Astrocyte (in vitro differentiated cells and primary cell): ENCODE data around the gene SGK1. TPM values are rescaled to one million over a fixed set of nuclear protein-coding genes. Genes with fewer than 3 reads are reported as not detected.

Source experiments
- DNase-seq: peaks from one replicate; pipeline ENCODE4 v3.0.0-alpha.2; 2010; ENCODE audit warnings: low read depth
- FAIRE-seq: peaks from 2 replicates; lab custom pipeline; 2011; peaks lifted over from hg19 to GRCh38; lab: Jason Lieb, UNC
- H2AFZ ChIP-seq: 2 replicates; pipeline ENCODE4 v1.6.0; 2012; ENCODE audit warnings: low read depth, low read length, inconsistent platforms
- H3K27ac ChIP-seq: 2 replicates; pipeline ENCODE4 v1.5.1; 2011; ENCODE audit warnings: low read depth, low read length, inconsistent platforms
- H3K27me3 ChIP-seq: 2 replicates; pipeline ENCODE4 v1.6.0; 2011; ENCODE audit warnings: low read length, inconsistent platforms; ENCODE audit not compliant: insufficient read depth
- H3K36me3 ChIP-seq: 2 replicates; pipeline ENCODE4 v1.5.1; 2011; ENCODE audit warnings: low read length, inconsistent platforms; ENCODE audit not compliant: insufficient read depth
- H3K4me1 ChIP-seq: 2 replicates; pipeline ENCODE4 v1.5.1; 2011; ENCODE audit warnings: low read length, inconsistent platforms; ENCODE audit not compliant: insufficient read depth
- H3K4me2 ChIP-seq: 2 replicates; pipeline ENCODE4 v1.6.0; 2012; ENCODE audit warnings: low read length, inconsistent platforms
- H3K4me3 ChIP-seq: 2 replicates; pipeline ENCODE4 v1.5.1; 2011; ENCODE audit warnings: low read depth, mild to moderate bottlenecking, low read length, inconsistent platforms; ENCODE audit not compliant: insufficient read depth
- H3K79me2 ChIP-seq: 2 replicates; pipeline ENCODE4 v1.6.0; 2012; ENCODE audit warnings: mild to moderate bottlenecking, low read length, inconsistent platforms; ENCODE audit not compliant: insufficient read depth
- H3K9ac ChIP-seq: 2 replicates; pipeline ENCODE4 v1.6.0; 2012; ENCODE audit warnings: mild to moderate bottlenecking, low read length, inconsistent platforms
- H3K9me3 ChIP-seq: 2 replicates; pipeline ENCODE4 v1.5.1; 2012; ENCODE audit warnings: low read depth, mild to moderate bottlenecking, low read length, inconsistent platforms; ENCODE audit not compliant: insufficient read depth
- H4K20me1 ChIP-seq: 2 replicates; pipeline ENCODE4 v1.6.0; 2012; ENCODE audit warnings: low read length, inconsistent platforms; ENCODE audit not compliant: insufficient read depth
- H3K27ac Mint-ChIP-seq: one replicate; pipeline ENCODE4 v1.8.0; 2021; ENCODE audit warnings: mild to moderate bottlenecking, mixed read lengths; ENCODE audit not compliant: unreplicated experiment
- H3K27me3 Mint-ChIP-seq: one replicate; pipeline ENCODE4 v1.8.0; 2021; ENCODE audit warnings: low read depth, mixed read lengths; ENCODE audit not compliant: unreplicated experiment
- H3K36me3 Mint-ChIP-seq: one replicate; pipeline ENCODE4 v1.8.0; 2021; ENCODE audit warnings: low read depth, mixed read lengths; ENCODE audit not compliant: unreplicated experiment
- H3K4me1 Mint-ChIP-seq: one replicate; pipeline ENCODE4 v1.8.0; 2021; ENCODE audit warnings: low read depth, mixed read lengths; ENCODE audit not compliant: unreplicated experiment
- H3K4me3 Mint-ChIP-seq: one replicate; pipeline ENCODE4 v1.8.0; 2021; ENCODE audit warnings: mild to moderate bottlenecking, moderate library complexity, mixed read lengths; ENCODE audit not compliant: unreplicated experiment
- H3K9me3 Mint-ChIP-seq: one replicate; pipeline ENCODE4 v1.8.0; 2021; ENCODE audit warnings: mild to moderate bottlenecking, mixed read lengths; ENCODE audit not compliant: unreplicated experiment
- CTCF ChIP-seq: IDR thresholded peaks from 2 replicates; pipeline ENCODE4 v1.5.1; 2011; ENCODE audit warnings: low read depth, mild to moderate bottlenecking, inconsistent platforms, low read length, moderate library complexity; ENCODE audit not compliant: insufficient read depth
- EZH2 ChIP-seq: IDR thresholded peaks from 2 replicates; pipeline ENCODE4 v1.6.1; 2012; ENCODE audit warnings: mild to moderate bottlenecking, low read length, inconsistent platforms; ENCODE audit not compliant: insufficient read depth
- total RNA-seq: library from RNA; stranded (reverse); gene quantifications from 2 replicates; pipeline ENCODE4 v1.2.1, GENCODE V29; 2021

Gene SGK1
- total RNA-seq, 1 donor from 2014 or later = 117 TPM

DNA sequence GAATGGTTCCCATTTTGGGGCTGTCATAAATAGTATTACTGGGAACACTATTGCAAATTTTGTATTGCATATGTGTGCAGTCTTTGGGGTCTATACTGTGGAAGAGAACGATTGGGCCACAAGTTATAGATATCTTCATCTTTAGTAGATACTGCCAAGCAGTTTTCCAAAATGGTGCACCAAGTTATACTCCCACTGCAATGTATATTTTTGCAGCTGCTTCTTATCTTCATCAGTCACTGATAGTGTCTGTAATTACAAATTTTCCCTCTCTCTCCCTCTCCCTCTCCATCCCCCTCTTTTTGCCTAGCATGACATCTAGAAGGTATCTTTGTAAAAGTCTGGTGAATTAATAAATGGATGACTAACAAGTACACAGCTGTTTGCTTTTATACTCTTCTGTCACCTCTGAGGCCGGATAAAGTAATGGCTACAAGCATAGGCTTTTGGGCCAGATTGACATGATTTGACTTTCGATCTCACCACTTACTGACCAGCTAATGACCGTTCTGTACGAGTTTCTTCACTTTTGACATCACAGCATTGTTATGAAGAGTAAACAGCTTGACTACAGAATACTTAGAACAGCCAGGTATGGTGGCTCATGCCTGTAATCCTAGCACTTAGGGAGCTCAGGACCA, 152.2 kb downstream of the SGK1 start:
- H3K27me3 Mint-ChIP-seq = no peaks in the 10 kb centered on the region
- no peak for FAIRE-seq
- Histone ChIP-seq H3K9me3 (no peaks in the 10 kb centered on the region), H2AFZ (no peak overlapping the region), H3K4me3 (no peak overlapping the region), H3K79me2 (peaks cover 12% of the 10 kb centered on the region), H3K4me1 (peaks cover 12% of the 10 kb centered on the region), H3K36me3 (peaks cover 29% of the 10 kb centered on the region), H3K27me3 (no peaks in the 10 kb centered on the region), H3K9ac (no peak overlapping the region), H4K20me1 (peaks cover 27% of the 10 kb centered on the region), H3K27ac (no peak overlapping the region), H3K4me2 (no peak overlapping the region)
- H3K27ac Mint-ChIP-seq = no peak overlapping the region
- H3K4me1 Mint-ChIP-seq = peaks cover 8% of the 10 kb centered on the region
- TF ChIP-seq CTCF (no peak), EZH2 (no peak)
- H3K36me3 Mint-ChIP-seq = peaks cover 14% of the 10 kb centered on the region
- DNase-seq = no peak
- H3K9me3 Mint-ChIP-seq = no peaks in the 10 kb centered on the region
- H3K4me3 Mint-ChIP-seq = no peak overlapping the region

- no peak overlapping the region for H3K27ac ChIP-seq
- Mint-ChIP-seq H3K4me3 (no peak overlapping the region), H3K4me1 (peaks cover 3% of the 10 kb centered on the region), H3K9me3 (no peaks in the 10 kb centered on the region), H3K27me3 (no peaks in the 10 kb centered on the region), H3K36me3 (peaks cover 4% of the 10 kb centered on the region), H3K27ac (no peak overlapping the region)
- no peak overlapping the region for H3K4me3 ChIP-seq
- H3K4me1 ChIP-seq = no peaks in the 10 kb centered on the region
- no peaks in the 10 kb centered on the region for H3K9me3 ChIP-seq
- no peaks in the 10 kb centered on the region for H3K79me2 ChIP-seq
- TF ChIP-seq CTCF (no peak), EZH2 (no peak)
- no peak for FAIRE-seq
- peaks cover 13% of the 10 kb centered on the region for H4K20me1 ChIP-seq
- peaks cover 16% of the 10 kb centered on the region for H3K36me3 ChIP-seq
- DNase-seq = no peak
- no peak overlapping the region for H3K9ac ChIP-seq
- H3K4me2 ChIP-seq = no peak overlapping the region
- H2AFZ ChIP-seq = no peak overlapping the region
- no peaks in the 10 kb centered on the region for H3K27me3 ChIP-seq
These were observed 153.6 kb downstream of the SGK1 start for GRCh38 chr6:134164300-134164699.

DNA sequence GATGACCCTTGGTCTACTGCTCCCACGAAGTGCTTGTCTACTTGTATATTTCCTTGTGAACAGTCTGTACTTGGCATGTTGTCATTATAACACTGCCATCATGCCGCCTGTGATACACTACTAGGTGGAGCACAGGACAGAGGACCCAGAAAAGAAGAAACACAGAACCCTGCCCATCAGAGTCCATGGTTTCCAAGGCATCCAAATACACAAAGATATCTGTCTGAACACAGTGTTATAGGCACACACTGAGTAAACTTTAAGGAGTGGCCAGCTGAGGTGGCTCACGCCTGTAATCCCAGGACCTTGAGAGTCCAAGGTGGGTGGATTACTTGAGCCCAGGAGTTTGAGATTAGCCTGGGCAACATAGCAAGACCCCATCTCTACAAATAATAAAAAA, 155.0 kb downstream of the SGK1 start:
- Mint-ChIP-seq H3K4me3 (no peak overlapping the region), H3K4me1 (peaks cover 3% of the 10 kb centered on the region), H3K27me3 (no peaks in the 10 kb centered on the region), H3K27ac (no peak overlapping the region), H3K9me3 (no peaks in the 10 kb centered on the region), H3K36me3 (peaks cover 3% of the 10 kb centered on the region)
- Histone ChIP-seq H3K4me3 (no peak overlapping the region), H3K36me3 (peaks cover 5% of the 10 kb centered on the region), H3K27ac (no peak overlapping the region), H3K27me3 (no peaks in the 10 kb centered on the region), H3K4me2 (no peak overlapping the region), H4K20me1 (peaks cover 1% of the 10 kb centered on the region), H3K4me1 (no peaks in the 10 kb centered on the region), H3K9ac (no peak overlapping the region), H2AFZ (no peak overlapping the region), H3K9me3 (no peaks in the 10 kb centered on the region), H3K79me2 (no peaks in the 10 kb centered on the region)
- FAIRE-seq (no peak), DNase-seq (no peak)
- TF ChIP-seq CTCF = no peak
- TF ChIP-seq EZH2 = no peak
